Left lung (tissue), 10 donors: ENCODE measurements around the gene CHRNA4. TPM values are rescaled to one million over a fixed set of nuclear protein-coding genes. Genes with fewer than 3 reads are reported as not detected.

ENCODE experiments used
- ATAC-seq: fragments of 200-7000 bp; cut with Tn5 transposase; one replicate; pipeline ENCODE4 v1.9.1; 2020; ENCODE audit warnings: moderate library complexity
- DNase-seq, 4 donors: peaks; one replicate each; pipeline ENCODE4 v3.0.0-alpha.2; 2013 to 2020
- H3K27ac ChIP-seq, 2 donors: fragments of 200-600 bp; sonication (generic) in 1 of 2; one replicate each; pipeline versions ENCODE4 v1.5.0 to v1.8.0; 2020 to 2021
- H3K27me3 ChIP-seq, 2 donors: fragments of 200-600 bp; sonication (generic) in 1 of 2; one replicate each; pipeline versions ENCODE4 v1.5.0 to v1.8.0; 2020 to 2021
- H3K36me3 ChIP-seq, 2 donors: fragments of 200-600 bp; sonication (generic) in 1 of 2; one replicate each; pipeline versions ENCODE4 v1.5.0 to v1.8.0; 2020 to 2021
- H3K4me1 ChIP-seq, 2 donors: fragments of 200-600 bp; one replicate each; pipeline ENCODE4 v1.8.0; 2021
- H3K4me3 ChIP-seq, 2 donors: fragments of 200-600 bp; sonication (generic) in 1 of 2; one replicate each; pipeline versions ENCODE4 v1.5.0 to v1.8.0; 2020 to 2021; ENCODE audit warnings: mild to moderate bottlenecking in 1 of 2
- H3K9me3 ChIP-seq, 2 donors: fragments of 200-600 bp; sonication (generic) in 1 of 2; one replicate each; pipeline versions ENCODE4 v1.5.0 to v1.8.0; 2020 to 2021
- intact Hi-C, 2 donors: fragments of 100-400 bp; cut with DNase I; formaldehyde crosslinking; loops; one replicate each; pipeline versions ENCODE4 v1.11.2 to v1.14.2; 2022
- polyA plus RNA-seq, 6 donors: library from polyadenylated mRNA; unstranded; fragments of 120-200 nt; gene quantifications; one replicate each; pipeline ENCODE4 v1.2.1, GENCODE V29; 2013; ENCODE audit not compliant: insufficient read length in 6 of 6
- total RNA-seq, 2 donors: library from RNA; stranded (reverse); fragmentation: NEBNext Ultra II Directional; extraction: Animal tissue kit (Norgen Biotek cat#: 25700); gene quantifications; one replicate each; pipeline ENCODE4 v1.2.1, GENCODE V29; 2021
- TF ChIP-seq, protein P1 (sequence below), 2 donors: fragments of 200-600 bp; sonication (generic) in 1 of 2; IDR thresholded peaks; one replicate each; pipeline versions ENCODE4 v1.5.0 to v1.8.0; 2021; ENCODE audit warnings: antibody characterized with exemption in 2 of 2
- donor health status: DM: no; HTN: yes; CAD: no.
- donor health status: DM: no; HTN: no; CAD: no.

Gene CHRNA4
- total and polyA plus RNA-seq, 8 donors: 0.16 to 1.3 (median 1.00) TPM; not detected in 2

- no peaks in the 10 kb centered on the region for H3K9me3 ChIP-seq
- H3K4me3 ChIP-seq: no peak overlapping the region
- H3K36me3 ChIP-seq: no peaks in the 10 kb centered on the region
- intact Hi-C loops: no loop called here
- H3K4me1 ChIP-seq: no peaks in the 10 kb centered on the region
- no peak overlapping the region for H3K27ac ChIP-seq
- TF ChIP-seq, protein P1, sequence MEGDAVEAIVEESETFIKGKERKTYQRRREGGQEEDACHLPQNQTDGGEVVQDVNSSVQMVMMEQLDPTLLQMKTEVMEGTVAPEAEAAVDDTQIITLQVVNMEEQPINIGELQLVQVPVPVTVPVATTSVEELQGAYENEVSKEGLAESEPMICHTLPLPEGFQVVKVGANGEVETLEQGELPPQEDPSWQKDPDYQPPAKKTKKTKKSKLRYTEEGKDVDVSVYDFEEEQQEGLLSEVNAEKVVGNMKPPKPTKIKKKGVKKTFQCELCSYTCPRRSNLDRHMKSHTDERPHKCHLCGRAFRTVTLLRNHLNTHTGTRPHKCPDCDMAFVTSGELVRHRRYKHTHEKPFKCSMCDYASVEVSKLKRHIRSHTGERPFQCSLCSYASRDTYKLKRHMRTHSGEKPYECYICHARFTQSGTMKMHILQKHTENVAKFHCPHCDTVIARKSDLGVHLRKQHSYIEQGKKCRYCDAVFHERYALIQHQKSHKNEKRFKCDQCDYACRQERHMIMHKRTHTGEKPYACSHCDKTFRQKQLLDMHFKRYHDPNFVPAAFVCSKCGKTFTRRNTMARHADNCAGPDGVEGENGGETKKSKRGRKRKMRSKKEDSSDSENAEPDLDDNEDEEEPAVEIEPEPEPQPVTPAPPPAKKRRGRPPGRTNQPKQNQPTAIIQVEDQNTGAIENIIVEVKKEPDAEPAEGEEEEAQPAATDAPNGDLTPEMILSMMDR (IDR thresholded peaks at IDR 0.05): no peak
- ATAC-seq (no peak), DNase-seq (peak in 1 of 4 donors; percentile 78)
- peaks cover 19 to 94% of the 10 kb centered on the region in 2 donors for H3K27me3 ChIP-seq
These were observed 12.8 kb upstream of the CHRNA4 start for GRCh38 chr20:63373996-63374395.

GRCh38 chr20:63372971-63373885 is 12.1 kb upstream of the CHRNA4 start:
- Histone ChIP-seq H3K4me1 (no peaks in the 10 kb centered on the region), H3K9me3 (no peaks in the 10 kb centered on the region), H3K27me3 (peaks cover 19 to 94% of the 10 kb centered on the region in 2 donors), H3K4me3 (no peak overlapping the region), H3K27ac (no peak overlapping the region), H3K36me3 (no peaks in the 10 kb centered on the region)
- ATAC-seq (no peak), DNase-seq (peak in 2 of 4 donors; percentile 64 to 75)
- intact Hi-C loops: no loop called here
- TF ChIP-seq, protein P1 (IDR thresholded peaks at IDR 0.05): no peak

DNA sequence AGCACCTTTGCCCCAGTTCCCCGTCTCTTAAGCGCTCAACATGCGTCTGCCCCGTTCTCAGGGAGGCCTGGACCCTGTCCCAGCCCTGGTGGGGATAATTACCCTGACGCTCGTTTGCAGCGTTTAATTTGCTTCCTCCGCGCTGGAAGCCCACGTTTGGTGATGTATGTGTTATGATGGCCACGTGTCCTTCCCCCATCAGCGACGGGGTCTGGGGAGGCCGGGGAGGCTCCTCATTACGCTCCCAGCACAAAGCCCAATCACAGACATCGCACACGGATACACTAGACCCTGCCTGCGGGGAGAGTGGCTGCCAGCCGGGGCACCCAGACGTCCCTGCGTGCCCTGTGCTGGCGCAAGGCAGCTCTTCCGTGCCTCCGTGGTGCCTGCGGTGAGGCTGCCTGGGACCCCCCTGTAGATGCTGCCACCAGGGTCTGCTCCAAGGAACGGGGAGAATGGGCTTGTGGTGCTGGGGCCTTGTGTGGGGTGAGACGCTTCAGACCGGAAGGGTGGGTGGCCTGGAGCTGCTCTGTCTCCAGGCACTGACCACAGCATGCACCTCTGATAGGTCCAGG is 10.2 kb upstream of the CHRNA4 start:
- H3K36me3 ChIP-seq: no peaks in the 10 kb centered on the region
- intact Hi-C loops: no loop called here
- H3K4me3 ChIP-seq: no peak overlapping the region
- H3K4me1 ChIP-seq: no peaks in the 10 kb centered on the region
- ATAC-seq (no peak), DNase-seq (peak in 1 of 4 donors; percentile 57)
- TF ChIP-seq, protein P1 (IDR thresholded peaks at IDR 0.05): no peak
- H3K9me3 ChIP-seq: no peaks in the 10 kb centered on the region
- peaks cover 3 to 94% of the 10 kb centered on the region in 2 donors for H3K27me3 ChIP-seq
- no peak overlapping the region for H3K27ac ChIP-seq

DNA sequence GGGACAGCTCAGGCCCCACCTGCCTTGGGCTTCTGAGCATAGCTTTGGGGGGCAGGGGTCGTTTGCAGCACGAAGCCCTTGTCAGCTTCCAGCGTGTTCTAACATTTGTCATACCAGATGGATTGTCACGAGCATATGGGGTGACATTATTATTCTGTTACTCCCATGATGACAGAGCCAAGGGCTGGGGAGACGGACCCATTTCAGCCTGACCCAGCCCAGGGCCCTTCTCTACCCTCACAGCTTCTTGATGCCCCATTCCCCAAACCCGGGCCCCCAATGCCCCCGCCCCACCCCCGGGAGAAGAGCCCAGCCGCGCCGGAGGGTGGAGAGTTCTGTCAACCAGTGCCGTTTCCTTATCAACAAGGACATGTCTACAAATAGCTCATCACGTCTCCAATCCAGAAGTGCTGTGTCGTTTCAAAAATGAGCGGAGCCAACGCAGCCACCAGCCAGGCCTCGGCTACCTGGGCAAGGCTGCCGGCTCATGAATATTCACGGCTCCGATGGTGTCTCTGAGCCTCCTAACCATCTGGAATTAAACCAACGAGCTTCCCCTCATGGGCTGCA is 9.6 kb upstream of the CHRNA4 start:
- DNase-seq: peak in 1 of 4 donors; percentile 68
- no peak overlapping the region for H3K27ac ChIP-seq
- no peaks in the 10 kb centered on the region for H3K9me3 ChIP-seq
- H3K36me3 ChIP-seq: no peaks in the 10 kb centered on the region
- intact Hi-C loops: no loop called here
- no peak overlapping the region for H3K4me3 ChIP-seq
- H3K4me1 ChIP-seq: no peaks in the 10 kb centered on the region
- TF ChIP-seq, protein P1 (IDR thresholded peaks at IDR 0.05): no peak
- no peak for ATAC-seq
- H3K27me3 ChIP-seq: peaks cover 0 to 92% of the 10 kb centered on the region in 2 donors
